Prostate gland (tissue), 2 donors: ENCODE data around the gene ZNF300. TPM values are rescaled to one million over a fixed set of nuclear protein-coding genes. Genes with fewer than 3 reads are reported as not detected.
A peak's percentile ranks its signal among the peaks of the same experiment; 100 is the strongest.
"Not testable (repeated sequence)": the region's sequence is repeated elsewhere in the genome, so short reads cannot be mapped to it uniquely, and the experiment has no call there.

Experiments
- DNase-seq: peaks from one replicate; pipeline ENCODE4 v3.0.0-alpha.2; 2019; ENCODE audit warnings: low spot score
- H3K27ac ChIP-seq, 2 donors: fragments of 200-600 bp; sonication (generic); 2 replicates each; pipeline ENCODE4 v1.5.1; 2017 to 2019
- H3K27me3 ChIP-seq: fragments of 200-600 bp; sonication (generic); replicated peaks from 2 replicates; pipeline ENCODE4 v1.5.1; 2019; ENCODE audit not compliant: insufficient read depth
- H3K36me3 ChIP-seq, 2 donors: fragments of 200-600 bp; sonication (generic); 1 replicate in 1 of 2; 2 replicates in 1 of 2; pipeline versions ENCODE4 v1.5.1 to v1.8.1; 2017 to 2019
- H3K4me1 ChIP-seq: fragments of 200-600 bp; sonication (generic); replicated peaks from 2 replicates; pipeline ENCODE4 v1.5.1; 2019
- H3K4me3 ChIP-seq, 2 donors: fragments of 200-600 bp; sonication (generic); 2 replicates each; pipeline ENCODE4 v1.5.1; 2017 to 2019
- H3K9me3 ChIP-seq: fragments of 200-600 bp; sonication (generic); 2 replicates; pipeline ENCODE4 v1.5.1; 2017
- POLR2A ChIP-seq: fragments of 450-650 bp; IDR thresholded peaks from one replicate; pipeline ENCODE4 v1.6.1; 2016; ENCODE audit warnings: antibody characterized with exemption, mild to moderate bottlenecking
- POLR2AphosphoS5 ChIP-seq: sonication (generic); formaldehyde crosslinking; IDR thresholded peaks from one replicate; pipeline ENCODE4 v1.6.1; 2017; ENCODE audit warnings: antibody characterized with exemption
- WGBS: methylation state at CpG from one replicate; pipeline ENCODE4 v1.1.5; 2018; 5-methylcytosine and 5-hydroxymethylcytosine counted together
- intact Hi-C: fragments of 100-400 bp; cut with DNase I; formaldehyde crosslinking; loops from one replicate; pipeline ENCODE4 v1.14.2; 2022
- total RNA-seq, 2 donors: library from RNA; depleted of rRNA; stranded (reverse); fragments of >200 nt; gene quantifications; one replicate each; pipeline ENCODE4 v1.1.0, GENCODE V29; 2016
- TF ChIP-seq, protein P1 (sequence below), 4 experiments: fragments of 200-600 bp in 2 of 4; fragments of 450-650 bp in 2 of 4; sonication (generic) in 2 of 4; IDR thresholded peaks; 1 replicate in 3 of 4; 2 replicates in 1 of 4; pipeline ENCODE4 v1.5.1; 2016 to 2019; ENCODE audit warnings: antibody characterized with exemption in 4 of 4, mild to moderate bottlenecking in 2 of 4, moderate library complexity in 2 of 4

ZNF300 gene
- total RNA-seq, 2 donors from 2014 or later: 4.6 to 6.7 TPM

DNA sequence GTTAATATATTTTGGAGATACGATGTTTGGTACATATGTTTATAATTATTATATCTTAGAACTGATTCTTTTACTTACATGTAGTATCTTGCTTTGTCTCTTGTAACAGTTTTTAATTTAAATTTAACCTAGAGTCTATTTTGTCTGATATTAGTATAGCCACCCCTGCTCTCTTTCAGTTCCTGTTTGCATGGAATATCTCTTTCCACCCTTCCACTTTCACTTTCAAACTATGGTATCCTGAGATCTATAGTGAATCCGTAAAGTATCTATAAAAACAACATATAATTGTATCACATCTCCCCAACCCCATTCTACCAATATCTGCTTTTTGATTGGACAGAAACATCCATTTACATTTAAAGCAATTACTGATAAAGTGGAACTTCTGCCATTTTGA, 51.2 kb downstream of the ZNF300 start:
- DNase-seq: no peak
- Histone ChIP-seq H3K4me3 (no peak overlapping the region), H3K36me3 (no peaks in the 10 kb centered on the region), H3K9me3 (no peaks in the 10 kb centered on the region), H3K27ac (no peak overlapping the region), H3K27me3 (no peaks in the 10 kb centered on the region), H3K4me1 (no peaks in the 10 kb centered on the region)
- 90% methylated on average over 2 of the region's 2 CpGs for WGBS
- TF ChIP-seq POLR2AphosphoS5: no peak
- intact Hi-C loops: no loop called here

DNA sequence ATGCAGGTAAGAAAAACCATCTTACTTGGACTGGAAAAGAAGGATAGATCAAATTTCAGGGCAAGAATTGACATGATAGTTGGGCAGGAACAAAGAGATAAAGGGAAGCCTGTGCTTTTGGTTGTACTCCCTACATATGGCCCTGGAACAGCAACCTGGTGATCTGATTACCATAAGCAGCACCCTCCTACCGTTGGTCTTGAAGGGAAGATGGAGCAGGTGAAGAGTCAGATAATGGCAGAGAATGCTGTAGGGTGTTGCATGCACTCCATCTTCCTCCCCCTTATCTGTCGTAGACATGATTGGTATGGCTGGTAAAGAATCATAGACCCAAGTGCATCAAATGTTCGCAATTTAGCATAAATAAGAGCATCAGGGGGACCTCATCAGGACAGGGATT, 53.7 kb downstream of the ZNF300 start:
- DNase-seq: no peak
- no peak overlapping the region for H3K27ac ChIP-seq
- H3K4me1 ChIP-seq: no peaks in the 10 kb centered on the region
- no peak overlapping the region for H3K4me3 ChIP-seq
- H3K9me3 ChIP-seq: no peaks in the 10 kb centered on the region
- no peaks in the 10 kb centered on the region for H3K27me3 ChIP-seq
- TF ChIP-seq POLR2A: no peak
- TF ChIP-seq, protein P1, sequence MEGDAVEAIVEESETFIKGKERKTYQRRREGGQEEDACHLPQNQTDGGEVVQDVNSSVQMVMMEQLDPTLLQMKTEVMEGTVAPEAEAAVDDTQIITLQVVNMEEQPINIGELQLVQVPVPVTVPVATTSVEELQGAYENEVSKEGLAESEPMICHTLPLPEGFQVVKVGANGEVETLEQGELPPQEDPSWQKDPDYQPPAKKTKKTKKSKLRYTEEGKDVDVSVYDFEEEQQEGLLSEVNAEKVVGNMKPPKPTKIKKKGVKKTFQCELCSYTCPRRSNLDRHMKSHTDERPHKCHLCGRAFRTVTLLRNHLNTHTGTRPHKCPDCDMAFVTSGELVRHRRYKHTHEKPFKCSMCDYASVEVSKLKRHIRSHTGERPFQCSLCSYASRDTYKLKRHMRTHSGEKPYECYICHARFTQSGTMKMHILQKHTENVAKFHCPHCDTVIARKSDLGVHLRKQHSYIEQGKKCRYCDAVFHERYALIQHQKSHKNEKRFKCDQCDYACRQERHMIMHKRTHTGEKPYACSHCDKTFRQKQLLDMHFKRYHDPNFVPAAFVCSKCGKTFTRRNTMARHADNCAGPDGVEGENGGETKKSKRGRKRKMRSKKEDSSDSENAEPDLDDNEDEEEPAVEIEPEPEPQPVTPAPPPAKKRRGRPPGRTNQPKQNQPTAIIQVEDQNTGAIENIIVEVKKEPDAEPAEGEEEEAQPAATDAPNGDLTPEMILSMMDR (IDR thresholded peaks at IDR 0.05): no peak
- TF ChIP-seq POLR2AphosphoS5: no peak
- intact Hi-C loops: no loop called here
- no peaks in the 10 kb centered on the region for H3K36me3 ChIP-seq
- 61% methylated on average over 3 of the region's 3 CpGs for WGBS

DNA sequence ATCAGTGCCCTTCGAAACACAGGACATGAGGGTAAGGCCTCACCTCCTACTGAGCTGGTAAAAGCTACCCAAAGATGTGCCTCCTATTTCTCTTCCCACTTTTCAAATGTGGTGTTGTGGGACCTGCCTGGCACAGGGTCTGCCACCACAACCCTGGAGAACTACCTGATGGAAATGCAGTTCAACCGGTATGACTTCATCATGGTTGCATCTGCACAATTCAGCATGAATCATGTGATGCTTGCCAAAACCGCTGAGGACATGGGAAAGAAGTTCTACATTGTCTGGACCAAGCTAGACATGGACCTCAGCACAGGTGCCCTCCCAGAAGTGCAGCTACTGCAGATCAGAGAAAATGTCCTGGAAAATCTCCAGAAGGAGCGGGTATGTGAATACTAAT, 56.5 kb downstream of the ZNF300 start:
- Histone ChIP-seq H3K36me3 (no peaks in the 10 kb centered on the region), H3K4me1 (no peaks in the 10 kb centered on the region), H3K9me3 (no peaks in the 10 kb centered on the region), H3K4me3 (no peak overlapping the region), H3K27ac (no peak overlapping the region), H3K27me3 (no peaks in the 10 kb centered on the region)
- DNase-seq: no peak
- WGBS: 71% methylated on average over 4 of the region's 4 CpGs
- intact Hi-C loops: loop anchor here (5.0 to 10.0 kb wide), 2 partner anchors 46 to 383 kb away; no protein-coding TSS in a partner anchor
- TF ChIP-seq, protein P1 (IDR thresholded peaks at IDR 0.05): no peak
- TF ChIP-seq POLR2AphosphoS5 (no peak), POLR2A (no peak)

DNA sequence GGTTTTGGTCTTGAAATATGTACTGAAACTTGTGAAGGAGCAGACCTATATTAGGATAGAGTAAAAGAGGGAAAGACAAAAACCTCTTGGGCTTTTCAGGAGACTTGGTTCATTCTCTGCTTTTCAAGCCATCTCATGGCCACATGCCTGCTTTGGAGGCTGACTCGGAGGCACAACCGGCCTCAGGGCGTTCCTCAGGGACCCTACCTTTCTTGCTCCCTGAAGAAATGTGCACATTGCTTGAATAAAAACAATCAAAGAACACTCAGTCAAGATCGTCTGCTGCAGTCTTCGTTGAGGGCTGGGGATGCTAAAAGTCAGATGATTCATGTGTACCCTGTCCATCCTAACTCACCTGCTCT, 57.5 kb downstream of the ZNF300 start:
- no peaks in the 10 kb centered on the region for H3K9me3 ChIP-seq
- H3K36me3 ChIP-seq: no peaks in the 10 kb centered on the region
- no peaks in the 10 kb centered on the region for H3K4me1 ChIP-seq
- H3K27me3 ChIP-seq: no peaks in the 10 kb centered on the region
- DNase-seq: no peak
- intact Hi-C loops: loop anchor here (5.0 to 10.0 kb wide), 2 partner anchors 45 to 383 kb away; no protein-coding TSS in a partner anchor
- H3K27ac ChIP-seq: no peak overlapping the region
- TF ChIP-seq POLR2AphosphoS5 (no peak), POLR2A (no peak)
- TF ChIP-seq, protein P1 (IDR thresholded peaks at IDR 0.05): no peak
- WGBS: 46% methylated on average over 5 of the region's 5 CpGs
- H3K4me3 ChIP-seq: no peak overlapping the region

DNA sequence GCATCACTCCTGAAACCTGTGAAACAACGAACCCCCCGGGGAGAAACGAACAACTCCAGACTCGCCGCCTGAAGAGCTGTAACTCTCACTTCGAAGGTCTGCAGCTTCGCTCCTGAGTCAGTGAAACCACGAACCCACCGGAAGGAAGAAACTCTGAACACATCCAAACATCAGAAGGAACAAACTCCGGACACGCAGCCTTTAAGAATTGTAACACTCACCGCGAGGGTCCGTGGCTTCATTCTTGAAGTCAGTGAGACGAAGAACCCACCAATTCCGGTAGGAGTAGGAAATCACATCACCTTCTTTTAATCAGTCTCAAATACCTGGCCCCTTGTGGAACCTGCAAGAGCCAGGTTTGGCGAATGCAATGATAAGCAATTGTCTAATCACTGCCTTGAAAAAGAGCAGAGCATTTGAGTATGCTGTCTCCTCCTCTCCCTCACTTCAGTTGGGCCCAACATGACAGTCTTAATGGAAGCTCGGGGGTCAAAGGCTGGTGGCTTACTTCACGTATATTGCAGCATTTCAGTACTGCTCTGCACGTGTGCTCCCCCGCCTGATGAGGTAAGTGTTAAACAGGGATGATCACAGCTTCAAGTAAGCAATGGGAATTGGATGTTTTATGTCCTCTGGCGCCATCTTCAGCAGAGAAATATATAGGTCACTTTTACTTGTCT, 58.0 kb downstream of the ZNF300 start:
- 66% methylated on average over 22 of the region's 22 CpGs for WGBS
- DNase-seq: peak; percentile 76
- H3K4me3 ChIP-seq: no peak overlapping the region

DNA sequence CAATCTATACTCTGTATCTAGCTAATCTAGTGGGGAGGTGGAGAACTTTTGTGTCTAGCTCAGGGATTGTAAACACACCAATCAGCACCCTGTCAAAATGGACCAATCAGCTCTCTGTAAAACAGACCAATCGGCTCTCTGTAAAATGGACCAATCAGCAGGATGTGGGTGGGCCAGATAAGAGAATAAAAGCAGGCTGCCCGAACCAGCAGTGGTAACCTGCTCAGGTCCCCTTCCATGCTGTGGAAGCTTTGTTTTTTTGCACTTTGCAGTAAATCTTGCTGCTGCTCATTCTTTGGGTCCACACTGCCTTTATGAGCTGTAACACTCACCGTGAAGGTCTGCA, 58.5 kb downstream of the ZNF300 start, which contains the start of gene IRGM:
TSS of gene IRGM (plus strand) at position 214 of the 346 bp plus-strand sequence. CDS start 1,603 bp downstream, outside the sequence.
- H3K4me3 ChIP-seq, H3K9me3 ChIP-seq, H3K27me3 ChIP-seq, DNase-seq, H3K27ac ChIP-seq, H3K36me3 ChIP-seq, H3K4me1 ChIP-seq: not testable (repeated sequence)
- intact Hi-C loops: loop anchor here (5.0 to 10.0 kb wide), 2 partner anchors 44 to 381 kb away; no protein-coding TSS in a partner anchor
- 92% methylated on average over 3 of the region's 3 CpGs for WGBS

More for the DNA sequence above, 58.0 kb downstream of the ZNF300 start:
- intact Hi-C loops: loop anchor here (5.0 to 10.0 kb wide), 2 partner anchors 44 to 382 kb away; no protein-coding TSS in a partner anchor
- no peaks in the 10 kb centered on the region for H3K9me3 ChIP-seq
- H3K27me3 ChIP-seq: no peaks in the 10 kb centered on the region
- no peaks in the 10 kb centered on the region for H3K36me3 ChIP-seq
- peak; percentile 67 for TF ChIP-seq POLR2AphosphoS5
- TF ChIP-seq, protein P1 (IDR thresholded peaks at IDR 0.05): peak; percentile 13 to 85 (median 69)
- no peak for TF ChIP-seq POLR2A
- no peak overlapping the region for H3K27ac ChIP-seq
- no peaks in the 10 kb centered on the region for H3K4me1 ChIP-seq

DNA sequence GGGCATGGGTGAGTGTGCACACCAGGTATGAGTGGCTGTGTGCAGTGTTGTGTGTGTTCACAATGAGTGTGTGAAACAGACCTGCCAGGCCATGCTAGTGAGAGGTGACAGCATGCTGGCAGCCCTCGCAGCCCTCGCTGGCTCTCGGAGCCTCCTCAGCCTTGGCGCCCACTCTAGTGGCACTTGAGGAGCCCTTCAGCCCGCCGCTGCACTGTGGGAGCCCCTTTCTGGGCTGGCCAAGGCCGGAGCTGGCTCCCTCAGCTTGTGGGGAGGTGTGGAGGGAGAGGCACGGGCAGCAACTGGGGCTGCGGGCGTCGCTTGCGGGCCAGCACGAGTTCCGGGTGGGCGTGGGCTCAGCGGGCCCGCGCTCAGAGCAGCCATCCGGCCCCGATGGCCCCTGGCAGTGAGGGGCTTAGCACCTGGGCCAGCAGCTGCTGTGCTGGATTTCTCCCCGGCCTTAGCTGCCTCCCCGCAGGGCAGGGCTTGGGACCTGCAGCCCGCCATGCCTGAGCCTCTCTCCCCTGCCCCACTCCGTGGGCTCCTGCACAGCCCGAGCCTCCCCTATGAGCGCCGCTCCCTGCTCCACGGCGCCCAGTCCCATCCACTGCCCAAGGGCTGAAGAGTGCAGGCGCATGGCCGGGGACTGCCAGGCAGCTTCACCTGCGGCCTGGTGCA, 59.5 kb downstream of the ZNF300 start:
- H3K9me3 ChIP-seq, H3K4me1 ChIP-seq, H3K36me3 ChIP-seq, DNase-seq, H3K27ac ChIP-seq, H3K4me3 ChIP-seq, H3K27me3 ChIP-seq: not testable (repeated sequence)
- intact Hi-C loops: loop anchor here (5.0 to 10.0 kb wide), 2 partner anchors 43 to 381 kb away; no protein-coding TSS in a partner anchor
- WGBS: 96% methylated on average over 24 of the region's 32 CpGs
